SK-N-SH (cell line): ENCODE data around the gene TMIGD2.
"Not testable (repeated sequence)": the region's sequence is repeated elsewhere in the genome, so short reads cannot be mapped to it uniquely, and the experiment has no call there.

Source experiments
- CTCF ChIP-seq: fragments of 200-600 bp; sonication (generic); IDR thresholded peaks from 2 replicates; pipeline ENCODE4 v1.6.1; 2017; ENCODE audit warnings: antibody characterized with exemption, mild to moderate bottlenecking, moderate library complexity
- GATA2 ChIP-seq: sonication (generic); formaldehyde crosslinking; IDR thresholded peaks from 2 replicates; pipeline ENCODE4 v1.5.0; 2020; ENCODE audit warnings: mild to moderate bottlenecking, missing genetic modification reagents
- MAX ChIP-seq: IDR thresholded peaks from 2 replicates; pipeline ENCODE4 v1.4.0; 2012; ENCODE audit warnings: low read depth
- NRF1 ChIP-seq: IDR thresholded peaks from 2 replicates; pipeline ENCODE4 v1.6.1; 2012; ENCODE audit warnings: low read depth, mild to moderate bottlenecking, low read length
- POLR2AphosphoS5 ChIP-seq: IDR thresholded peaks from 2 replicates; pipeline ENCODE4 v1.6.1; 2012; ENCODE audit warnings: low read depth, low read length
- RAD21 ChIP-seq: IDR thresholded peaks from 2 replicates; pipeline ENCODE4 v1.6.1; 2012; ENCODE audit warnings: mild to moderate bottlenecking, low read length
- RFX5 ChIP-seq: IDR thresholded peaks from 2 replicates; pipeline ENCODE4 v1.6.1; 2012; ENCODE audit warnings: mild to moderate bottlenecking, improper control_type of control experiment, low read length
- SMC3 ChIP-seq: IDR thresholded peaks from 2 replicates; pipeline ENCODE4 v1.6.1; 2012; ENCODE audit warnings: low read depth, low read length, improper control_type of control experiment
- TEAD4 ChIP-seq: IDR thresholded peaks from 2 replicates; pipeline ENCODE4 v1.4.0; 2012; ENCODE audit warnings: mild to moderate bottlenecking, borderline replicate concordance; ENCODE audit not compliant: insufficient read depth
- TF ChIP-seq, protein P1 (sequence below): IDR thresholded peaks from 2 replicates; pipeline ENCODE4 v1.6.1; 2012; ENCODE audit warnings: mild to moderate bottlenecking, low read depth, low read length, moderate library complexity

- not testable (repeated sequence) for TF ChIP-seq NRF1; TEAD4; CTCF; RFX5; POLR2AphosphoS5; SMC3; RAD21; GATA2 (CRISPR knock-in tag); MAX
- TF ChIP-seq, protein P1, sequence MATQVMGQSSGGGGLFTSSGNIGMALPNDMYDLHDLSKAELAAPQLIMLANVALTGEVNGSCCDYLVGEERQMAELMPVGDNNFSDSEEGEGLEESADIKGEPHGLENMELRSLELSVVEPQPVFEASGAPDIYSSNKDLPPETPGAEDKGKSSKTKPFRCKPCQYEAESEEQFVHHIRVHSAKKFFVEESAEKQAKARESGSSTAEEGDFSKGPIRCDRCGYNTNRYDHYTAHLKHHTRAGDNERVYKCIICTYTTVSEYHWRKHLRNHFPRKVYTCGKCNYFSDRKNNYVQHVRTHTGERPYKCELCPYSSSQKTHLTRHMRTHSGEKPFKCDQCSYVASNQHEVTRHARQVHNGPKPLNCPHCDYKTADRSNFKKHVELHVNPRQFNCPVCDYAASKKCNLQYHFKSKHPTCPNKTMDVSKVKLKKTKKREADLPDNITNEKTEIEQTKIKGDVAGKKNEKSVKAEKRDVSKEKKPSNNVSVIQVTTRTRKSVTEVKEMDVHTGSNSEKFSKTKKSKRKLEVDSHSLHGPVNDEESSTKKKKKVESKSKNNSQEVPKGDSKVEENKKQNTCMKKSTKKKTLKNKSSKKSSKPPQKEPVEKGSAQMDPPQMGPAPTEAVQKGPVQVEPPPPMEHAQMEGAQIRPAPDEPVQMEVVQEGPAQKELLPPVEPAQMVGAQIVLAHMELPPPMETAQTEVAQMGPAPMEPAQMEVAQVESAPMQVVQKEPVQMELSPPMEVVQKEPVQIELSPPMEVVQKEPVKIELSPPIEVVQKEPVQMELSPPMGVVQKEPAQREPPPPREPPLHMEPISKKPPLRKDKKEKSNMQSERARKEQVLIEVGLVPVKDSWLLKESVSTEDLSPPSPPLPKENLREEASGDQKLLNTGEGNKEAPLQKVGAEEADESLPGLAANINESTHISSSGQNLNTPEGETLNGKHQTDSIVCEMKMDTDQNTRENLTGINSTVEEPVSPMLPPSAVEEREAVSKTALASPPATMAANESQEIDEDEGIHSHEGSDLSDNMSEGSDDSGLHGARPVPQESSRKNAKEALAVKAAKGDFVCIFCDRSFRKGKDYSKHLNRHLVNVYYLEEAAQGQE, result not testable (repeated sequence)
Measured at GRCh38 chr19:4274321-4274686, 27.9 kb downstream of the TMIGD2 start.
